ENCODE measurements around the gene S100A16. TPM values are rescaled to one million over a fixed set of nuclear protein-coding genes. Genes with fewer than 3 reads are reported as not detected.

The S100A16 gene
- total RNA-seq, 4 donors from 2014 or later: 46.2 to 84.5 (median 66.6) TPM

GRCh38 chr1:153563991-153564390, 48.9 kb downstream of the S100A16 start:
- TF ChIP-seq CTCF (IDR thresholded peaks at IDR 0.05; ENCODE audit: low read depth): no peak

- no peak for TF ChIP-seq CTCF (IDR thresholded peaks at IDR 0.05; ENCODE audit: low read depth)
Observed at GRCh38 chr1:153563483-153563901, 49.4 kb downstream of the S100A16 start.

- no peak for TF ChIP-seq CTCF (IDR thresholded peaks at IDR 0.05; ENCODE audit: low read depth)
Observed at GRCh38 chr1:153561466-153561985, 51.4 kb downstream of the S100A16 start.

- TF ChIP-seq CTCF (IDR thresholded peaks at IDR 0.05; ENCODE audit: low read depth): no peak
Observed at GRCh38 chr1:153560771-153561465, 52.0 kb downstream of the S100A16 start.

GRCh38 chr1:153560241-153560640, 52.7 kb downstream of the S100A16 start:
- no peak for TF ChIP-seq CTCF (IDR thresholded peaks at IDR 0.05; ENCODE audit: low read depth)

- TF ChIP-seq CTCF (IDR thresholded peaks at IDR 0.05; ENCODE audit: low read depth): no peak
Observed at GRCh38 chr1:153557877-153558276, 55.1 kb downstream of the S100A16 start.

Other genes with a start within 250 kb of the S100A16 start
- 1 to 10 TPM in 2 of 4 donors, not detected in 2; 4.0 to 6.8 TPM for gene S100A12, start 237.5 kb downstream of the S100A16 start, total RNA-seq
- 100 to 1,000 TPM in 1 of 4 donors, 10 to 100 TPM in 3; 13.6 to 129 (median 20.6) TPM for gene S100A8, start 222.1 kb downstream of the S100A16 start, total RNA-seq
- not detected for gene S100A7A, start 196.6 kb downstream of the S100A16 start, total RNA-seq
- not detected for gene S100A7, start 152.5 kb downstream of the S100A16 start, total RNA-seq
- gene S100A6, start 77.1 kb downstream of the S100A16 start, total RNA-seq: 1,000 to 10,000 TPM in 2 of 4 donors, 100 to 1,000 TPM in 2; 538 to 1,309 (median 968) TPM
- not detected for gene S100A5, start 72.2 kb downstream of the S100A16 start, total RNA-seq
- 1,000 to 10,000 TPM in 3 of 4 donors, 100 to 1,000 TPM in 1; 497 to 1,679 (median 1,241) TPM for gene S100A4, start 67.3 kb downstream of the S100A16 start, total RNA-seq
- gene S100A3, start 63.9 kb downstream of the S100A16 start, total RNA-seq: 1 to 10 TPM; 2.6 to 8.3 (median 3.1) TPM
- gene S100A2, start 47.3 kb downstream of the S100A16 start, total RNA-seq: 1 to 10 TPM in 2 of 4 donors, not detected in 2; 1.3 to 2.2 TPM
- under 1 TPM in 1 of 4 donors, not detected in 3; 0.65 TPM for gene S100A14, start 3.2 kb upstream of the S100A16 start, total RNA-seq
- 100 to 1,000 TPM; 142 to 282 (median 278) TPM for gene S100A13, start 14.4 kb upstream of the S100A16 start, total RNA-seq
- 100 to 1,000 TPM in 1 of 4 donors, 10 to 100 TPM in 1, 1 to 10 TPM in 1, under 1 TPM in 1; 0.66 to 132 (median 17.2) TPM for gene S100A1, start 15.3 kb upstream of the S100A16 start, total RNA-seq
- 10 to 100 TPM; 39.1 to 64.1 (median 45.7) TPM for gene CHTOP, start 20.9 kb upstream of the S100A16 start, total RNA-seq
- 10 to 100 TPM; 53.7 to 80.1 (median 65.9) TPM for gene SNAPIN, start 45.6 kb upstream of the S100A16 start, total RNA-seq
- 100 to 1,000 TPM in 1 of 4 donors, 10 to 100 TPM in 3; 59.3 to 125 (median 78.5) TPM for gene ILF2, start 57.9 kb upstream of the S100A16 start, total RNA-seq
- 100 to 1,000 TPM in 2 of 4 donors, 10 to 100 TPM in 2; 49.1 to 220 (median 88.8) TPM for gene NPR1, start 65.6 kb upstream of the S100A16 start, total RNA-seq
- 10 to 100 TPM; 39.1 to 53.9 (median 47.1) TPM for gene INTS3, start 114.9 kb upstream of the S100A16 start, total RNA-seq
- 100 to 1,000 TPM in 1 of 4 donors, 10 to 100 TPM in 3; 20.4 to 104 (median 46.0) TPM for gene SLC27A3, start 162.3 kb upstream of the S100A16 start, total RNA-seq